ENCODE results near the gene LRRC18.
A peak's percentile ranks its signal among the peaks of the same experiment; 100 is the strongest.

LRRC18 gene

DNA sequence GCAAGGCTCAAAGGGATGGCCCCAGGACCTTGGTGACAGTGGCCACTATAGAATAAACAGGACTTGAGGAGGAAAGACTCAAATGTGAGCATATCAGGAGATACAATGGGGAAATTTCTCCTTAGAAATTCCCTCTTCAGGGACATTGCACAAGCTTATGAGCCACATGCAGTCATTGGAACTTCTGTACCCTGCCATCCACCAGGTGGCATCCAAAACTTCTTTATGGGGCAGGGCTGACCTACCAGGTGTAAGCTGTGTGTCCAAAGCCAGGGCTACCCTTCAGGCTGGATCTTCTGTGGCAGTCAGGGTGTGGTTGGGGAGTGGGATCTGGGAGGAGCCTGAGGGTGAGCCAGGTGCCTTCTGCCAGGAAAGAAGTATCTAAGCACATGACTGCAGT lies 36.6 kb upstream of the LRRC18 start:
- no peaks in the 10 kb centered on the region for H3K9me2 ChIP-seq (ENCODE audit: low read depth, low read length)
- no peaks in the 10 kb centered on the region for H3K79me2 ChIP-seq (ENCODE audit: insufficient read depth, low read length)
- H2AFZ ChIP-seq (ENCODE audit: low read length): no peak overlapping the region
- H3K9me3 ChIP-seq (ENCODE audit: low read length): no peaks in the 10 kb centered on the region
- no peak overlapping the region for H3K9ac ChIP-seq (ENCODE audit: low read length)
- no peak overlapping the region for H3K27ac ChIP-seq (ENCODE audit: low read depth, low read length, poor library complexity, severe bottlenecking)
- no peaks in the 10 kb centered on the region for H3K27me3 ChIP-seq (ENCODE audit: insufficient read depth, low read length)
- peaks cover 73% of the 10 kb centered on the region for H3K36me3 ChIP-seq (ENCODE audit: insufficient read depth, low read length)
- H3F3A ChIP-seq (ENCODE audit: insufficient read depth, low read length): no peaks in the 10 kb centered on the region
- no peak overlapping the region for H3K4me3 ChIP-seq (ENCODE audit: low read depth, low read length, poor library complexity, severe bottlenecking)
- TF ChIP-seq CTCF (IDR thresholded peaks at IDR 0.05; ENCODE audit: low read length): peak; percentile 34; the same call in 1 of the 2 replicates
- no peak for TF ChIP-seq EZH2 (IDR thresholded peaks at IDR 0.05; ENCODE audit: borderline replicate concordance, low read length)
- no peaks in the 10 kb centered on the region for H3K4me1 ChIP-seq (ENCODE audit: insufficient read depth, low read length, severe bottlenecking)
- no peak overlapping the region for H3K4me2 ChIP-seq (ENCODE audit: low read length)
- no peaks in the 10 kb centered on the region for H4K20me1 ChIP-seq (ENCODE audit: insufficient read depth, low read length)

DNA sequence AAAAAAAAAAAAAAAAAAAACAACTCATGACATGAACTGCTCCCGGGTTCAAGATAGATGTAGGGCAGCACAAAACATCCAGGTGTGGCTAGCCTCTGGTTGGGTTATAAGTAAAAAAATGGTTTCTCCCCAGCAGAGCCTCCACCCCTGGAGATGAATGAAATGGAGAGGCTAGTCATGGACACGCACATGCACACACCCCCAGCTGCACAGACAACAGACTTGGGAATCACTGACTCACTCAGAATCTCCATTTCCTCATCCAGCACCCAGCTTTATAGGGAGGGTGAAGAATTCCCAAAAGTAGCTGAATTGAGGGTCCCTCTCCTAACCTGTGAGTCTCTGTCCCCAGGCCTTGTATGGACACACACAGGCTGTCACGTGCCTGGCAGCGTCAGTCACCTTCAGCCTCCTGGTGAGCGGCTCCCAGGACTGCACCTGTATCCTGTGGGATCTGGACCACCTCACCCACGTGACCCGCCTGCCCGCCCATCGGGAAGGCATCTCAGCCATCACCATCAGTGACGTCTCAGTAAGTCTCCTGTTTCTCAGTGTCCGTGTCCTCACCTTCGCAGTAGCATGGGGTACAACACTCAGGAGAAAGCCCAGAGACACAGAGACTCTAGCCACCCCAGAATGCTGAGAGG lies 35.0 kb upstream of the LRRC18 start:
- H3K9ac ChIP-seq (ENCODE audit: low read length): no peak overlapping the region
- no peak overlapping the region for H3K4me3 ChIP-seq (ENCODE audit: low read depth, low read length, poor library complexity, severe bottlenecking)
- H3K36me3 ChIP-seq (ENCODE audit: insufficient read depth, low read length): peaks cover 80% of the 10 kb centered on the region
- H4K20me1 ChIP-seq (ENCODE audit: insufficient read depth, low read length): no peaks in the 10 kb centered on the region
- no peak overlapping the region for H2AFZ ChIP-seq (ENCODE audit: low read length)
- H3K4me2 ChIP-seq (ENCODE audit: low read length): no peak overlapping the region
- H3F3A ChIP-seq (ENCODE audit: insufficient read depth, low read length): no peaks in the 10 kb centered on the region
- H3K27me3 ChIP-seq (ENCODE audit: insufficient read depth, low read length): no peaks in the 10 kb centered on the region
- TF ChIP-seq EZH2 (IDR thresholded peaks at IDR 0.05; ENCODE audit: borderline replicate concordance, low read length): no peak
- no peak for TF ChIP-seq CTCF (IDR thresholded peaks at IDR 0.05; ENCODE audit: low read length)
- no peaks in the 10 kb centered on the region for H3K4me1 ChIP-seq (ENCODE audit: insufficient read depth, low read length, severe bottlenecking)
- H3K9me2 ChIP-seq (ENCODE audit: low read depth, low read length): no peaks in the 10 kb centered on the region
- no peaks in the 10 kb centered on the region for H3K79me2 ChIP-seq (ENCODE audit: insufficient read depth, low read length)
- H3K9me3 ChIP-seq (ENCODE audit: low read length): no peaks in the 10 kb centered on the region
- no peak overlapping the region for H3K27ac ChIP-seq (ENCODE audit: low read depth, low read length, poor library complexity, severe bottlenecking)

GRCh38 chr10:48973065-48973464 lies 33.4 kb upstream of the LRRC18 start:
- TF ChIP-seq EZH2 (IDR thresholded peaks at IDR 0.05; ENCODE audit: borderline replicate concordance, low read length): no peak
- no peak for TF ChIP-seq CTCF (IDR thresholded peaks at IDR 0.05; ENCODE audit: low read length)
- peaks cover 82% of the 10 kb centered on the region for H3K36me3 ChIP-seq (ENCODE audit: insufficient read depth, low read length)
- no peaks in the 10 kb centered on the region for H4K20me1 ChIP-seq (ENCODE audit: insufficient read depth, low read length)
- H3K4me1 ChIP-seq (ENCODE audit: insufficient read depth, low read length, severe bottlenecking): no peaks in the 10 kb centered on the region
- no peak overlapping the region for H3K4me3 ChIP-seq (ENCODE audit: low read depth, low read length, poor library complexity, severe bottlenecking)
- no peaks in the 10 kb centered on the region for H3K9me2 ChIP-seq (ENCODE audit: low read depth, low read length)
- H3K9ac ChIP-seq (ENCODE audit: low read length): no peak overlapping the region
- H3K27me3 ChIP-seq (ENCODE audit: insufficient read depth, low read length): no peaks in the 10 kb centered on the region
- H3K79me2 ChIP-seq (ENCODE audit: insufficient read depth, low read length): no peaks in the 10 kb centered on the region
- H3K4me2 ChIP-seq (ENCODE audit: low read length): no peak overlapping the region
- H2AFZ ChIP-seq (ENCODE audit: low read length): no peak overlapping the region
- H3K27ac ChIP-seq (ENCODE audit: low read depth, low read length, poor library complexity, severe bottlenecking): no peak overlapping the region
- H3F3A ChIP-seq (ENCODE audit: insufficient read depth, low read length): no peaks in the 10 kb centered on the region
- H3K9me3 ChIP-seq (ENCODE audit: low read length): no peaks in the 10 kb centered on the region

Measured in OCI-LY1 (cell line).